HEK293 (cell line): ENCODE measurements around the gene TMEM63B.

Experiments used
- INSM2 ChIP-seq: fragments of 450-650 bp; formaldehyde crosslinking; IDR thresholded peaks from 2 replicates; pipeline ENCODE4 v1.5.1; 2016; ENCODE audit warnings: missing biosample characterization, missing genetic modification characterization
- ZNF596 ChIP-seq: fragments of 450-650 bp; IDR thresholded peaks from 2 replicates; pipeline ENCODE4 v1.5.0; 2018; ENCODE audit warnings: missing biosample characterization, mild to moderate bottlenecking, missing genetic modification characterization, moderate library complexity
- ZNF837 ChIP-seq: fragments of 450-650 bp; formaldehyde crosslinking; IDR thresholded peaks from 2 replicates; pipeline ENCODE4 v1.5.1; 2016; ENCODE audit warnings: missing biosample characterization, missing genetic modification characterization

GRCh38 chr6:44146685-44147084 lies 19.3 kb downstream of the TMEM63B start:
- no peak for TF ChIP-seq ZNF837
- TF ChIP-seq ZNF596 (tag by site-specific recombination) = no peak
- no peak for TF ChIP-seq INSM2 (tag by site-specific recombination)
